NCI-H1417 treated with DMSO at 0.1 percent for 48 hours (cell line): ENCODE measurements around the gene PAMR1.

Source experiments
- DNase-seq: peaks from one replicate; lab custom pipeline; 2025; lab: John Stamatoyannopoulos, UW

The PAMR1 gene

DNA sequence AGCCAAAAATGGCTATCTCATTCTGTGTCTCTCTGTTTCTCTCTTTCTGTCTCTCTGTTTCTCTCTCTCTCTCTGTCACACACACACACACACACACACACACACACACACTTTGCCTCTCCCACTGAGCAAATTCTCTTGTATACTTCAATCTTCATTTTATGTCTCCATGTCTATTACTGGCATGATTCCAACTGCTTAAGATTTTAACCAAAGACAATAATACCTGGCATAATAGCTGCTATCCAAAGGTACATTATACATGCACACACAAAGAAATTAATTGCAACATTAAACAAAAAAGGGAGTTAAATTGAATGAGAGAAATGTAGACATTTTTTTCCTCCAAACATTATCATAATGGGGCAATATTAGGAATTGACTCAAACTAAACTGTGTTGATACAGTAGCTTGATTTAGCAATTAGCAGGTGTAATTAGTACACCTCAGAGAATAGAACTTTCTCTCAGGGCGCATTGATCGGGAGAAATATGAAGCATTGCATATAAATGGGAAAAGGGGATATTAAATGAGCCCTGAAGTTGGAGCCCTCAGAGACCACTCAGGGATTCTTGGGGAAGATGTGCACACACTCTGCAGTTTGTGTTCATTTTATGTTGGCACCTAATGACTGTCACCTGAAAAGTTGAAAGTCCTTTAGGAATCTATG, 88.7 kb downstream of the PAMR1 start:
- no peak for DNase-seq

DNA sequence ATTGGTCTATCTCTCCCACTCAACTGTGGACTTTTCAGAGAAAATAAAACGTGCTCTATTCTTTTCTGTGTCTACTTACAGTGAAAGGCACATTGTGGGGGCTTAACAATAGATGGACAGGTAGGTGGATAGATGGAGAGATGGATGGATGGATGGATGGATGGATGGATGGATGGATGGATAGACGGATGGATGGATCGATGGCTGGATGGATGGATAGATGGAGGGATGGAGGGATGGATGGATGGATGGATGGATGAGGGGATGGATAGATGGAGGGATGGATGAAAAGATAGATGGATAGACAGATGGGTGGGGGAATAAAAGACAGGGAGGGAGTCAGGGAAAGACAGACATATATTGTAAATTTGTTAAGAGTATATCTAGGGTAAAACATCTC, 91.8 kb downstream of the PAMR1 start:
- no peak for DNase-seq

DNA sequence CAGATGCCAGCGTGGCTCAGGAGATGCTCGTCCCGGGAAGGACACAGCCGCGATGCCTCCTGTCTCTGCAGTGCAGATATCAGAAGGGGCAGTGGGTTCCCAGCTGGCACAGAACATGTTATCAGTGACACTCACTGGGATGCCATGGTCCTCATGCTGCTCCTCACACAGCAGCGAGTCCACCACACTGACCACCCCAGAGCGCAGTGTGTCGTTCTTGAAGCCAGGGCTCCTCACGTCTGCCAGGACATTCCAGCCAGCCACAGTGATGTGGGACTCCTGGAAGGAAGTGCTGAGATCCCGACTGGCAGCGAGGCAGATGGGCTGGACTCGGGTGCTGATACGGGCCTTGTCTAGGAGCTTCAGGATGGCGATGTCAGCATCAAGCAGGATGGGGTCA, 93.0 kb downstream of the PAMR1 start:
- DNase-seq: no peak

DNA sequence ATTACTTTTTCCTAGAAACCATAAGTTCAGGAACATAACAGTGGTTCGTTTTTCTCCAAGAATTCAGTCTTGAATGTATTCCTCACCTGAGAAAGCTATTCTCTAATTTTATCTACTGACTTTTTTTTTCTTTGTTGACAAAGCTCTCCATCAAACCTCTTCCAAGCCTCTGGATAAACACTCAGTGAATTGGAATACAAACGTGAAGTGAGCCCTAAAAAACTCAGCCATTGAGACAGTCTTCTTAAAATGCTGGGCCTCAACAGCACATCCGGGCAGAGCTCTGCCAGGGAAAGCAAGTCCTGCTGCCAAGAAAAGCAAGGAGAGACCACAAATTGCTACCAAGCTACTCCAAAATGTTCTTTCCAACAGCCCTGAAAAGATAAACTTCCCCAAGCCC, 98.3 kb downstream of the PAMR1 start:
- no peak for DNase-seq

DNA sequence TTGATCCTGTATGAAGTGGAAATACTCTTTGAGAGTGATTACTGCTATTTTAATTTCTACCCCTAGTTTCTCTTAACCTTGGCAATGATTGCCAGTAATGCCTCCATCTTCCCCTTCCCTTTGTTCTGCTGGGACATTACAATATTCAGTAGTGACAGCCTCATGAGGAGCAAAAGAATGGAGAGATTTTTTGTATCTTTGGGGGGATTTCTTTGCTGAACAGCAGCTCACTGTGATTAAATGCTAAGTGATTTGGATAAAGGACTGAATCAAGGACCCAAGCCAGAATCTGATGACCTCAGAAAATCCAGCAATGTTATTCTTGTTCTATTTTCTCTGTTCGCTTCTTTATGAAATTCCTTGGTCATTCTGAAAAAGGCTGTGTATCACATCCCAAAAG, 99.1 kb downstream of the PAMR1 start:
- DNase-seq: no peak

DNA sequence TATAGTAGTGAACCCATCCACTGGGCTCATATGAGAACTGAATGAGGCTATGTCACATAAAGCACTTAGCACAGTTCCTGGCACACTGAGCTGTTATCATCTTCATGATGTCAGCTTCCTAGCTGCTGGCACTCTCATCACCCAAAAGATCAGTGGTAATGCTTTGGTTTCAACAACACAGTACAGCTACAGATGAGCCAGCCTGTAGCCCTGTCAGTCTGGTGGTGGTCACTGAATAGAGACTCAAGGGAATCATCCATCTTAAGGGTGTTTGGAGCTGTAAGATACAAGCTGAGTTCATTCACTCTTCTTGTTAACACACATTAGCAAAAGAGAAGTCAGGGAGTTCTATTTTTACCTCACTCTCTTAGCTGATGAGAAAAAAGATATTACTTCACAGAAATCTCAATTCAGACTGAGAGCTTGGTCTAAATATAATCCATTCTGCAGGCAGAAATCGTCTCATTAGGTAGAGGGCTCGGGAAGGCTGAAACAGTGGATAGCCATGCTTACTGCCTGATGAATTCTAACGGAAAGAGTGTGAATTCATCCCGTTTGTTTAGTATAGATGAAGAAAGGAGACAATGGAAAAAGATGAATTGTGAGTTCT, 99.7 kb downstream of the PAMR1 start:
- DNase-seq: no peak

DNA sequence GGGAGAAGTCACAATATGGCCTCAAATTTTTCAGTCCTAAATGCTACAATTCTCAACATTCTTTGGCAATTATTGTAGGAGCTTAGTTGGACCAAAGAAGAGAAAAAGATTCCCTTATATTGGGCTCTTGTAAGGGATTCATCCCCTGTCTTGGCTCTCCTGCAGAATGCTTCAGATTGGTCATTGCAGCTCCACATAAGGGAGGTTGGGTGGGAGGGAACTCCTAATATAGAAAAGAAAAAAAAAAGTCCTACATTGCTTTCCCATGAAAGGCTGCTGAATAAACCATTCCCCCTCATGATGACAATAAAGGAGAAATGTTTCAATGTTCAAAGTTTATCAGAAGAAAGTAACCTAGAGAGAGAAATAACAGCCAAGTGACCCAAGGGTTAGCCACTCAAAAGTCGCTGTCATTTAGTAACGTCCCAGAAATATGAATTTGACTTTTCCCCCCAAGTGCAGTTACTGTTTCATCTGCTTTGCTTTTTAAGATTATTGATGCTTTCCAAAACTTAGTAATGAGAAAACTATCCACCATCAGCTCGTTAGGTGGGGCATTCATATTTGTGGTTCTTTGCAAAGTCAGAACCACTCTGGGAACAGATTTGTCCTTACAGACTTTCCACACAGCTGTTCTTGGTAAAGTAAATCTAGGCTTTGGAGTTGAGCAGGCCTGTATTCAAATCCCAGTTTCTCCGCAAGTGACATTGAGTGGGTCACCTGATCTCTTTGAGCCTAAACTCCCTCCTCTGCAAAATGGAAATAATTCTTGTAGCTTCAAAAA, 101.1 kb downstream of the PAMR1 start:
- DNase-seq: no peak

DNA sequence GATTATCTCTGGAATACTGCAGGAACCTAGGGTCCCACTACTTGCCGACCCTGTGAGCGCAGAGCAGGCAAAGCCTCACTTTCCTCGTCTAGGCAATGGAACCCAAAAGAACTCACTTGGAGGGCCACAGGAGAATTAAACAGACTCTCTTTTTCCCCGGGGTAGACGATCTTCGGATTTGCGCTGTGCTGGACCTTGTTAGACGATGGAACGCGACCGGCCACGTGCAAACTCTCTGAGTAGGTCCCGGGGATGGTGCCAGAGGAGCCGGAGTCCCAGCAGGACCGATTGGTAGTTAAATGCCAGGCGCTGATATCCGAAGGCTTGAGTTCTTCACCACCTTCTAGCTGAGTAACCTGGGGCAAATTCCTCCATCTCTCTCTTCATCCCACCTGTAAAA, 105.0 kb downstream of the PAMR1 start:
- DNase-seq: no peak

DNA sequence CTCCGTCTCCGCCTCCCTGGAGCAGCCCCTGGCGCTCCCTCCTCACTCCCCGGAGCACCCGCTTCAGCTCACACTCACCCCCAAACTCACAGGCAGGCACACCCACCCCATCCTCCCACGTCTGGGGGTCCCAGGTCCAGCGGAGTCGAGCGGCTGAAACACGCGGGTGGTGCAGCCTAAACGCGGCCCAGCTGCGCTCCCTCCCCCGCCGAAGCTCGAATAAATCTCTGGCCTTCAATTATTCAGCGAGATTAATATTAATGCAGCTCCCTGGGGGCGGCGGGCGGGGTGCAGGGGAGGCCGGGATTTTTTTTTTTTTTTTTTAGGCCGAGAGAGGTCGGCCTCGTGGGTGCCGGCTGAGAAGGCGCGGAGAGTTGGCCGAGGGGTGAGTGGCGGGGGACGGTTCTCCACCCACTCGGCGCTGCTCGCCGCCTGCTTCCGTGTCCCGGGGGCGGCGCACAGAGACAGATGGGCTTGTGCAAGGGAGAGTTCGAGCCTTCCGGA, 105.5 kb downstream of the PAMR1 start:
- DNase-seq: no peak

DNA sequence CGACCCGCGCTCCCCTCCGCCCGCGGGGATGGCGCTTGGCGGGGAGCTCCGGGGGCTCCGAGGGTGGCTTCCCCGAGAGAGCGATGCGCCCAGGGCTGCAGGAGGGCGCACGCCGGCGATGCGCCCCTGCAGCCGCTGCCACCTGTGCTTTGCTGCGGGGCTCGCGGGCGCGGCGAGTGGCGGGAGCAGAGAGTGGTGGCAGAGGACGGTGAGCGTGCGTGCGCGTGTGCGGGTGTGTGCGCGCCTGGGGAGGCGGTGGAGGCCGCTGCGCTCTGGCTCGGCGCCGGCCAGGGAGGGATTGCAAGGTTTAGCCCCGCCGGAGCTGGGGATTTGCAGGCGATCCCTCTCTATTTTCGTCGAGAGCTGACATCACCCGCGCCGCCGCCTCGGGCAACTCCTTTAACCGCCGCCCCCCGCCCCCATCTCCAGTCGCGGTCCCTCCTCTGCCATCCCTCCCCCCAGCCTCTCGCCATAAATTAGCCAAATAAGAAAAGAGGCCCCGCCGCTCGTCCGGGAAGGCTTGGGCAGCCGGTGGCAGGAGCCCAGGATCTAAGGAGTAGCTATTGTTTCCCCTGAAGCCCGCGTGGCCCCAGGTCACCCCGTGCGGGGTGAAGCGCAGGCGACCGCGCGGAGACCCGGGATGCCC, 106.1 kb downstream of the PAMR1 start, which contains the start of gene SLC1A2:
TSS of gene SLC1A2 (minus strand) at position 375 of the 646 bp plus-strand sequence. CDS start 592 bp downstream, outside the sequence.
- DNase-seq: no peak

DNA sequence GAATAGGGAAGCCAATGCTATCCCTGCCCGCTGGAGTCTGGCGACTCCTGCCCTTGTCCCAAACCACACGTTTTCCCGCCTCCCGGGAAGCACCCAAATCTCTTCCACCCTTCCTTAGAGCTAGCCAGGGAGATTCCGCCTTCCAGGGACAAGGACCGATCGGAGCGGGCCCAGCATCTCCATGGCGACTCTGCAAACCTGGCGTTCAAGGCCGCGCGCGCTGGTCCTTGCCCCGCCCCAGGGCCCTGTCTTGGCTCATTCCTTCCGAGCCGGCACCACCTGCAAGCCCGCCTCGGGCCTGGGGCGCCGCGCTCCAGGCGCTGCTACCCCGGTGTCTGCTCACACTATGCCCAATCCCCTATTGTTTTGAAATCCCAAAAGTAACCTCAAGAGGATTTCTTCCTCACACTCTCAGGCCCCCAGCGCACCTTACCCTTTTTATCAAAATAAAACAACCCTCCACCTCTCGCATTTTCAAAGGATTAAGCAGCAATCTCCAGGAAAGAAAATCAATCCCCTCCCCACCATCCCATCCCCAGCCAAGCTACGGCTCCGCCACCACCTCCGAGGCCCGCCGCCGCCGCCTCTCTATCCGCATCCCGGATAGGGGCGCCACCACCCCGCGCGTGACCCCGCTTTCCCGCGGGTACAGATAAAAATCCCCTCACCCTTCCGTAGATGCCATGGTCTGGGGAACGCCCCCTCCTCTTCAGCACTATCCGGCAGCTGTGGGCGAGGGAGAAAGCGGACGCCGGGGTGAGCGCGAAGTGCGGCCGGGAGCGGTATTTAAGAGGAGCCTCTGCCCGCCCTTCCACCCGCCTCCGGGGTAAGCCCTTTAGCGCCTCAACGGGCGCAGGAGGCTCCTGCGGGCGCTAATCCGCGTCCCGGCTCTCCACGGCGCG, 106.9 kb downstream of the PAMR1 start:
- no peak for DNase-seq

DNA sequence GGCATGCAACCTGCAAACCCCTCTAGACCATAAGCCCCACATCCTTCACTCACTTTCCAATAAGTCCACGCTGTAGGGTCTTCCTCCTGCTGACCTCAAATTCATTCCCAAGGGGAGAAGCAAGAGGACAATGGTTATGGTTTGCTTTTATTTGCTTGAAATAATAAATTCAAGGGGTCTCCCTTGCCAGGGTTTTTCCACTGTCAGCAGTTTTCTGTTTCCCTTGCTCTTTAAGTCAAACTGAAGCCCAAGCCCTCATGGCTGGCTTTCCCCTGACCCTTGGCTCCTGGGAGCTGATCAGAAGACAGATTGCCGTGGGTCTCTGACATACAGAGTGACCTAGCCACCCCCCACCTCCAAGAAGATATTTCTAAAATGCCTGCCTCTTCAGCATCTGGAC, 109.9 kb downstream of the PAMR1 start:
- no peak for DNase-seq

DNA sequence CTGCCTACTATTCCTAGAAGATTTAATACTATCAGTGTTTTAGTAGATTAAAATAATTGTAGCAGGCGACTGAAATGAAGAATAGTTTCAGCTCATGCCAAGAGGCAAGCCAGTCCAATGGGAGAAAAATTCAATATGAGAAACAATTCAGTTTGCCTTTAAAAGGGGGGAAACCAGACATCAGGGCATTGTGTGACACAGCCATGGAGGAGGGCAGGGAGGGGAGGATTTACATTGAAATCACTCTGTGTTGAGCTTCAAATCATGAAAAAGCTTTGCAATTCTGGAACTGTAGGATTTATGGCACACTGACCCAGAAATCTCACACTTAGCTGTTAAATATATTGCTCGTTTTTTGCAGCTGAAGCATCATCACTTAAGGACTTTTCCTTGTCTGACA, 110.6 kb downstream of the PAMR1 start:
- no peak for DNase-seq

DNA sequence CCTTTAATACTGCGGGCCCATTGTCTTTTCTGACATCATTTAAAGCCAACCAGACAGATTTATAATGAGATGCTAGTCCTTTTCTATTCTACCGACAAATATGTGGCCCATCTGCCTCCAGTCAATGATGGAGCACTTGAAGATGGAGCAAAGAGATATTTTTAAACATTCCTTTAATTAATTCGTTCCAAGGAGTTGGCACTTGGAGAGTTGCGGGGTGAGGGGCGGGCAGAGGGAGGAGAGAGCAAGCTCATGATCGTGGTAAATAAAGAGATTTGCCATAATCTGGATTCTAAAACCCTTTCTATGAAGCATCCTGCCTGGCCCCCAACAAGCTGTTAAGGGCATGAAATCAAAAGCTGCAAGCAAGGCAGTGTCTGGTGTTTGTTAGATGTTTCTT, 111.1 kb downstream of the PAMR1 start:
- no peak for DNase-seq

DNA sequence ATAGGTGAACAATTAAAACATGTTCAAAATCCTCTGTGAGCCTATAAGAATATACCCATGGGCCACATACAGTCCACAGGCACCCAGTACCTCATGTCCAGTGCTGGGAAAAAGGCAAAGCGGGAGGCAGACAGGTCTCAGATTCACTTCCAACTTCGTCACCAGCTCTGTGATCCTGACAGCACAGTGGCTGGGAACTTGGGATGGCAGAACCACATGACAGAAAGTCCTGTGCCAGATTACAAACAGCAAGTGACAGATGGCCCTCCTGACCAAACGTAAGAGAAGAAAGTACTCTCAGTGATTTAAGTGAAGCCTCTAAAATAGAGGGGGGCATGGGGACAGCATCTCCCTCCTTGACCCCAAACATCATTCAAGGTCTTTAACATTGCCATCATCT, 111.8 kb downstream of the PAMR1 start:
- DNase-seq: no peak

DNA sequence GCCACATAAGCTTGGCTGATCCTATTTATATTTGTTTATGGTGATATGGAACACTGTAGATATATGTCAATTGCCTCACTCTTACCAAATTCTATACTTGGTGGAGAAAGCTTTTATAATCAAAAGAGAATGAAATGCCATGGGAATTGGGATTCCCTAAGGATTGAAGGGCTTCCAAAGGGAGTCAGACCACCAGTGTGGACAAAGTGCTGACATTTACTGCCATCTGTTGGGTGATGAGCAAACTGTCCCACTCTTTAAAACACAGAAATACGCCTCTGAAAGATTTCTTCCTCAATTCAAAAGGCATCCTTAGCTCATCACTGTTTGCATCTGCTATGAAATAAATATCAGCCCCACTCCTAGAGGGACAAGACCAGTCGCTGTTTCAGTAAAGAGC, 113.1 kb downstream of the PAMR1 start:
- no peak for DNase-seq

DNA sequence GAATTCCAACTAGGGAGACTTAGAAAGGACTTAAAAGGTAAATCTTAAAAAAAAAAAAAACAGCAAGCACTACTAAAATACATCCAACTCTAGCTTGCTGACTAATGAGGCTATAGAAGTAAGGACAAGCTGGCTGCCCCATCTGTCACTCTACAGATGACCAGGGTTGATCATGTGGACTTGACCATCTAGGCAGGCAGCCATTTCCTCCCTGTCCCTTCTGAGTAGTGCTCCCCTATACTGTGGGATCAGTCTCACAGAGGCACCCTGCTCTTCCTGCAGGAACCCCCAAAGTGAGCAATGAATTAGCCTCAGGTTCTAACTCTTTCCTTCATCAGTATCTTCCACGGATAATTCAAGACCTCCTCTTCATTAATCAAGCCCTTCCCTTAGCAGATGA, 118.4 kb downstream of the PAMR1 start:
- no peak for DNase-seq

DNA sequence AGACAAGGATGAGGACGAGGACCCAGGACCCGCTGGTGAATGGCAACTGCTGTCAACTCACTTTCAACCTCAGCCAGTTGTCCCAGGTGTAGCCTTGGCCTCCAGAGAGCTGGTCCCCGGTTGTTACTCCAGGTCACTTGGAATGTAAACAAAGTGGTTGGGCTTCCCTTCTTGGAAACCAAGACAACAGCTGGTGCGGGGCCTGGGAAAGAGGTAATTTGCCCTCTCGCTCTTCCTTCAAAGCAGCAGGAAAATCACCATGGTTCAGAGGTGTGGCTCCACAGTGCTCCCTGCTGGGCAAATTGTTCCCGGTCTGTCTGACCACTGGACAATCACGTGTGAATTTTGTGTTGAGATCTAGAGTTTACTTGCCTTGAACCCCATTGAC, 121.0 kb downstream of the PAMR1 start:
- DNase-seq: no peak

DNA sequence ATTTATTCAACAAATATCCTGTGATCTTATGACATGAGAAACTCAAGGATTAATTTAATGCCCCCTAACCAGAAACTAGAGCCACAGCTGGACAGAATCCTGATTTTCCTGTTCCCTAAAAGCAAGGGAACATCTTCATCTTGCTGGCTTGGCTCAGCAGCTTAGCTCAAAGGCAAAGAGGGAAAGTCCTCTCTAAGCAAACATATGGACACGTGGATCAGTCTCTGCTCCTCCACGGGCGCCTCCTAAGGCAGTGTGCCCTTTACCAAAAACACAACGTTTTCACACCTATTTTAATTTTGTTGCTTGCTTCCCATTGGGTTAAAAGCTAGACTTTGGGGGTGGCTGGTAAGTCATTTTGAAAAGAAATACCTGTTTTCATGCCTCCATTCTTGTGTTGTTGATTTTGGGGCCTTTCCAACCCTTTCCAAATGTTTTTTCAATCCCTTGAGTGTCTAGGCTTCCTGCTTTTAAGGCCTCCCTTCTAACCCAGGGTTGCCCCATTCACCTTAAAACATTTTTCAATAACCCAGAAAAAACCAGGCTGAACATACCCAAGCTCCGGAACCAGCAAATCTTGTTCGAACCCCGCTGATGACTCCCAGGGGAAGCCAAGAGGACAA, 121.5 kb downstream of the PAMR1 start:
- DNase-seq: no peak

DNA sequence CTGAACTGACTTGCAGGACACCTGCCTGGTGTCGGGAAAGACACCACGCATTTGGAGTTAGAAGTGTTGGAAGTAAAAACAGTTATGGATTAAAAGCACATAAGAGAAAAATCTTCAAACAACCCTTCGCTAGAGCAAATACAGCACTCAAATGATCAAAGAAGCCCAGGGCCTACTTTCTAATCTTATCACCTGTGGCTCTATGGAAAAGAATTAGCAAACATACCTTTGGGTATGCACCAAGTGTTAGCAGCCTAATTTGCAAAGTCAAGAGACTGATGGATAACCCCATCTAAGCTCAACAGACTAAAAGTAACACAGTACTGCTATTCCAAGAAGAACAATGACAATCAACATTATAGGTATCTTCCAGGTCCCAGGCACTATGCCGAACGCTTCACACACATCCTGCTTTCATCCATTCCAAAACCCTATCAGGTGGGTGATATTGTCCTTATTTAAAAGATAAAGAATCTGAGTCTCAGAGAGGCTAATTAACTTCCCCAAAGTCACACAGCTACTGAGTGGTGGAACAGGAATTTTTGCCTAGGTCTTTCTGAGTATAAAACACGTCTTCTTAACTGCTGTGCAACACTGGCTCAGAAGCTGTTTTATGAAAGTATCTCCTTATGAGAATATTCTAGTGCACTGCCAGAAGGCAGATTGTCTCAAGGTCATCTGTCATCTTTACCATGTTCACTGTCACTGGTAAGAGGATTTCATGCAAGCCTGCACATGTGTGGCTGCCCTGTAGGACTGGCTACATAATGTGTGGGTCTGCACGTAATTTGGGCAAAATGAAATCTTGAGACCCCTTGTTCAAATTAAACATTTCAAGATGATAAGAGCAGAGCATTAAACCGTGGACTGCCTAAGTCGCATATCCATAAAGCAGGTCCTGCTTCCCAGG, 122.4 kb downstream of the PAMR1 start:
- no peak for DNase-seq
